Upper lobe of left lung (tissue), 4 donors: Measurements from ENCODE around the gene STAP2.

Experiments
- CTCF ChIP-seq, 6 experiments: fragments of 450-650 bp in 4 of 6; fragments of 200-600 bp in 2 of 6; sonication (generic) in 2 of 6; IDR thresholded peaks; one replicate each; pipeline ENCODE4 v1.5.1; 2016 to 2019; ENCODE audit warnings: antibody characterized with exemption in 6 of 6
- POLR2AphosphoS5 ChIP-seq, 2 donors: sonication (generic); formaldehyde crosslinking; IDR thresholded peaks; one replicate each; pipeline ENCODE4 v1.5.1; 2017; ENCODE audit warnings: antibody characterized with exemption in 2 of 2

GRCh38 chr19:4370418-4371041, 31.9 kb upstream of the STAP2 start:
- TF ChIP-seq CTCF (IDR thresholded peaks at IDR 0.05) (no peak), POLR2AphosphoS5 (IDR thresholded peaks at IDR 0.05) (no peak)
